Keratinocyte (primary cell): Measurements from ENCODE around the gene CNOT9. TPM values are rescaled to one million over a fixed set of nuclear protein-coding genes. Genes with fewer than 3 reads are reported as not detected.

Experiments
- DNase-seq: peaks from one replicate; pipeline ENCODE4 v3.0.0-alpha.2; 2011; ENCODE audit warnings: low read depth, missing footprints, low spot score
- FAIRE-seq: peaks from 2 replicates; lab custom pipeline; 2011; peaks lifted over from hg19 to GRCh38; lab: Jason Lieb, UNC
- H2AFZ ChIP-seq: 2 replicates; pipeline ENCODE4 v1.6.0; 2012; ENCODE audit warnings: low read length, control low read depth, inconsistent platforms; ENCODE audit not compliant: control insufficient read depth
- H3K27ac ChIP-seq: 2 replicates; pipeline ENCODE4 v1.5.1; 2011; ENCODE audit warnings: low read length; ENCODE audit not compliant: control insufficient read depth, insufficient read depth
- H3K27me3 ChIP-seq: 3 replicates; pipeline ENCODE4 v1.6.0; 2011; ENCODE audit warnings: low read length; ENCODE audit not compliant: control insufficient read depth, insufficient read depth; ENCODE audit errors: extremely low read depth
- H3K36me3 ChIP-seq, 2 experiments: 2 replicates in 1 of 2; 3 replicates in 1 of 2; pipeline ENCODE4 v1.5.1; 2011; ENCODE audit warnings: low read length in 2 of 2, mild to moderate bottlenecking in 1 of 2; ENCODE audit not compliant: control insufficient read depth in 2 of 2, insufficient read depth in 2 of 2; ENCODE audit errors: extremely low read depth in 1 of 2
- H3K4me1 ChIP-seq: 3 replicates; pipeline ENCODE4 v1.5.1; 2011; ENCODE audit warnings: low read length; ENCODE audit not compliant: control insufficient read depth, insufficient read depth; ENCODE audit errors: extremely low read depth
- H3K4me2 ChIP-seq: 3 replicates; pipeline ENCODE4 v1.6.0; 2011; ENCODE audit warnings: low read depth, low read length; ENCODE audit not compliant: control insufficient read depth, insufficient read depth; ENCODE audit errors: extremely low read depth
- H3K4me3 ChIP-seq, 3 experiments: fragments of 200-600 bp in 1 of 3; sonication (generic) in 1 of 3; 2 replicates in 2 of 3; 3 replicates in 1 of 3; pipeline ENCODE4 v1.5.1; 2011 to 2016; ENCODE audit warnings: low read length in 3 of 3, mild to moderate bottlenecking in 3 of 3, control low read depth in 2 of 3, inconsistent platforms in 1 of 3, low read depth in 1 of 3, mixed read lengths in 1 of 3, mixed run types in 1 of 3, moderate library complexity in 1 of 3; ENCODE audit not compliant: control insufficient read depth in 2 of 3, insufficient read depth in 2 of 3; ENCODE audit errors: extremely low read depth in 1 of 3
- H3K79me2 ChIP-seq: 2 replicates; pipeline ENCODE4 v1.6.0; 2012; ENCODE audit warnings: low read length; ENCODE audit not compliant: control insufficient read depth, insufficient read depth
- H3K9ac ChIP-seq: 3 replicates; pipeline ENCODE4 v1.6.0; 2011; ENCODE audit warnings: low read length; ENCODE audit not compliant: control insufficient read depth, insufficient read depth; ENCODE audit errors: extremely low read depth
- H3K9me1 ChIP-seq: 3 replicates; pipeline ENCODE4 v1.6.0; 2011; ENCODE audit warnings: low read length; ENCODE audit not compliant: control insufficient read depth, insufficient read depth; ENCODE audit errors: extremely low read depth
- H3K9me3 ChIP-seq: 2 replicates; pipeline ENCODE4 v1.5.1; 2012; ENCODE audit warnings: low read depth, low read length; ENCODE audit not compliant: control insufficient read depth
- H4K20me1 ChIP-seq: 3 replicates; pipeline ENCODE4 v1.6.0; 2011; ENCODE audit warnings: low read length; ENCODE audit not compliant: control insufficient read depth, insufficient read depth; ENCODE audit errors: extremely low read depth
- CTCF ChIP-seq, 3 experiments: IDR thresholded peaks in 1 of 3; conservative IDR thresholded peaks in 1 of 3; optimal IDR thresholded peaks in 1 of 3; 2 replicates in 2 of 3; 3 replicates in 1 of 3; pipeline versions ENCODE3 to v1.5.1; 2011; ENCODE audit warnings: low read length in 3 of 3, mild to moderate bottlenecking in 3 of 3, moderate library complexity in 2 of 3, control low read depth in 1 of 3, inconsistent platforms in 1 of 3; ENCODE audit not compliant: insufficient read depth in 2 of 3; ENCODE audit errors: extremely low read depth in 1 of 3
- EZH2 ChIP-seq: IDR thresholded peaks from one replicate; pipeline ENCODE4 v1.6.1; 2012; ENCODE audit warnings: inconsistent platforms, mild to moderate bottlenecking, low read length, moderate library complexity
- dilution Hi-C: fragments of 300-500 bp; cut with MboI; formaldehyde crosslinking; loops from one replicate; pipeline ENCODE4 v1.7.0; 2020; ENCODE audit warnings: low sequenced_read_pairs; ENCODE audit not compliant: extremely low pct_ligation_motif_present
- polyA plus RNA-seq, 5 experiments: library from polyadenylated mRNA; depleted of rRNA in 3 of 5; stranded (reverse) in 3 of 5; stranded (forward) in 1 of 5; unstranded in 1 of 5; fragments of >200 nt; gene quantifications; 1 replicate in 1 of 5; 2 replicates in 3 of 5; 3 replicates in 1 of 5; pipeline versions ENCODE4 v1.2.1 to v1.2.3, GENCODE V29; 2011 to 2012; ENCODE audit warnings: missing spikeins in 2 of 5, low read depth in 1 of 5, low replicate concordance in 1 of 5

The CNOT9 gene
- polyA plus RNA-seq, 1 donor (not counting 4 experiments of a cell fraction or from before 2014, with no cell fraction given): 66.7 TPM

GRCh38 chr2:218583983-218584850 is 15.6 kb downstream of the CNOT9 start:
- H2AFZ ChIP-seq: no peak overlapping the region
- dilution Hi-C loops: no loop called here
- peak; percentile 53 for FAIRE-seq
- no peaks in the 10 kb centered on the region for H4K20me1 ChIP-seq
- H3K9me3 ChIP-seq: no peaks in the 10 kb centered on the region
- no peak overlapping the region for H3K4me2 ChIP-seq
- no peaks in the 10 kb centered on the region for H3K27me3 ChIP-seq
- H3K27ac ChIP-seq: no peak overlapping the region
- no peak overlapping the region for H3K9ac ChIP-seq
- peaks cover 8 to 21% of the 10 kb centered on the region in 2 experiments for H3K36me3 ChIP-seq
- H3K4me3 ChIP-seq: no peak overlapping the region
- no peak for DNase-seq
- H3K79me2 ChIP-seq: peaks cover 2% of the 10 kb centered on the region
- TF ChIP-seq CTCF (optimal IDR thresholded peaks at IDR 0.05 in 1 of 3, IDR thresholded peaks at IDR 0.05 in 1 of 3, conservative IDR thresholded peaks at IDR 0.05 in 1 of 3; ENCODE audit: extremely low read depth in 1 of 3, insufficient read depth in 2 of 3, low read length in 3 of 3) (peak in 1 of 3 experiments; percentile 1), EZH2 (no peak)
- H3K9me1 ChIP-seq: no peaks in the 10 kb centered on the region
- H3K4me1 ChIP-seq: peaks cover 10% of the 10 kb centered on the region

GRCh38 chr2:218585541-218585940 is 16.9 kb downstream of the CNOT9 start:
- no peak overlapping the region for H3K9ac ChIP-seq
- no peaks in the 10 kb centered on the region for H3K9me1 ChIP-seq
- no peak overlapping the region for H3K27ac ChIP-seq
- TF ChIP-seq EZH2 (no peak), CTCF (optimal IDR thresholded peaks at IDR 0.05 in 1 of 3, IDR thresholded peaks at IDR 0.05 in 1 of 3, conservative IDR thresholded peaks at IDR 0.05 in 1 of 3; ENCODE audit: extremely low read depth in 1 of 3, insufficient read depth in 2 of 3, low read length in 3 of 3) (no peak)
- H3K27me3 ChIP-seq: no peaks in the 10 kb centered on the region
- peaks cover under 1% of the 10 kb centered on the region for H3K79me2 ChIP-seq
- FAIRE-seq (no peak), DNase-seq (no peak)
- no peaks in the 10 kb centered on the region for H3K9me3 ChIP-seq
- H2AFZ ChIP-seq: no peak overlapping the region
- peaks cover 12 to 24% of the 10 kb centered on the region in 2 experiments for H3K36me3 ChIP-seq
- H3K4me1 ChIP-seq: peaks cover 10% of the 10 kb centered on the region
- H4K20me1 ChIP-seq: no peaks in the 10 kb centered on the region
- no peak overlapping the region for H3K4me3 ChIP-seq
- H3K4me2 ChIP-seq: no peak overlapping the region
- dilution Hi-C loops: no loop called here
